Liver (tissue), 9 donors: ENCODE data around the gene XYLT1. TPM values are rescaled to one million over a fixed set of nuclear protein-coding genes. Genes with fewer than 3 reads are reported as not detected.

Experiments
- DNase-seq: peaks from one replicate; pipeline ENCODE4 v3.0.0-alpha.2; 2017; ENCODE audit warnings: low spot score
- H3K27ac ChIP-seq, 2 donors: one replicate each; pipeline ENCODE4 v1.7.0; 2013; ENCODE audit warnings: inconsistent platforms in 2 of 2, low read length in 2 of 2, control low read depth in 1 of 2, low read depth in 1 of 2, mild to moderate bottlenecking in 1 of 2
- H3K27me3 ChIP-seq, 4 donors: one replicate each; pipeline versions ENCODE4 v1.6.1 to v1.7.0; 2013; ENCODE audit warnings: low read length in 3 of 4, inconsistent platforms in 1 of 4, mild to moderate bottlenecking in 1 of 4, moderate library complexity in 1 of 4; ENCODE audit not compliant: control insufficient read depth in 4 of 4, insufficient read depth in 4 of 4
- H3K36me3 ChIP-seq, 4 donors: one replicate each; pipeline versions ENCODE4 v1.6.1 to v1.7.0; 2013; ENCODE audit warnings: low read length in 3 of 4, mild to moderate bottlenecking in 3 of 4, low read depth in 1 of 4, moderate library complexity in 1 of 4; ENCODE audit not compliant: control insufficient read depth in 4 of 4, insufficient read depth in 3 of 4
- H3K4me1 ChIP-seq, 4 donors: one replicate each; pipeline versions ENCODE4 v1.6.1 to v1.7.0; 2013; ENCODE audit warnings: low read length in 3 of 4, mild to moderate bottlenecking in 3 of 4, moderate library complexity in 1 of 4; ENCODE audit not compliant: control insufficient read depth in 4 of 4, insufficient read depth in 4 of 4
- H3K4me3 ChIP-seq, 3 donors: one replicate each; pipeline versions ENCODE4 v1.6.1 to v1.7.0; 2013; ENCODE audit warnings: low read length in 3 of 3, control low read depth in 1 of 3, low read depth in 1 of 3, mild to moderate bottlenecking in 1 of 3
- H3K9ac ChIP-seq, 2 donors: one replicate each; pipeline ENCODE4 v1.7.0; 2013; ENCODE audit warnings: low read length in 2 of 2, mild to moderate bottlenecking in 2 of 2, moderate library complexity in 2 of 2, control low read depth in 1 of 2, low read depth in 1 of 2
- H3K9me3 ChIP-seq, 4 donors: one replicate each; pipeline versions ENCODE4 v1.6.1 to v1.7.0; 2013; ENCODE audit warnings: low read length in 3 of 4; ENCODE audit not compliant: control insufficient read depth in 4 of 4
- CTCF ChIP-seq: fragments of 150-350 bp; IDR thresholded peaks from 2 replicates; pipeline ENCODE4 v1.5.1; 2017; ENCODE audit warnings: improper control_type of control experiment, low read depth, low read length; ENCODE audit not compliant: missing input control
- FOXA1 ChIP-seq: IDR thresholded peaks from 2 replicates; pipeline ENCODE4 v1.6.1; 2016; ENCODE audit warnings: antibody characterized with exemption
- GABPA ChIP-seq, 2 donors: IDR thresholded peaks in 1 of 2; conservative IDR thresholded peaks in 1 of 2; 2 replicates each; pipeline ENCODE4 v1.6.1; 2016; ENCODE audit warnings: antibody characterized with exemption in 2 of 2, mild to moderate bottlenecking in 1 of 2, moderate library complexity in 1 of 2
- HNF4A ChIP-seq, 2 donors: conservative IDR thresholded peaks; 2 replicates each; pipeline ENCODE4 v1.6.1; 2016; ENCODE audit warnings: antibody characterized with exemption in 2 of 2, mild to moderate bottlenecking in 2 of 2
- HNF4G ChIP-seq: IDR thresholded peaks from 2 replicates; pipeline ENCODE4 v1.6.1; 2016; ENCODE audit warnings: antibody characterized with exemption
- JUND ChIP-seq, 2 donors: IDR thresholded peaks; 2 replicates each; pipeline ENCODE4 v1.6.1; 2016; ENCODE audit warnings: antibody characterized with exemption in 2 of 2
- MAX ChIP-seq: IDR thresholded peaks from 2 replicates; pipeline ENCODE4 v1.6.1; 2016; ENCODE audit warnings: antibody characterized with exemption
- RAD21 ChIP-seq, 2 donors: IDR thresholded peaks; 2 replicates each; pipeline ENCODE4 v1.6.1; 2016; ENCODE audit warnings: antibody characterized with exemption in 2 of 2, mild to moderate bottlenecking in 2 of 2
- REST ChIP-seq: IDR thresholded peaks from 2 replicates; pipeline ENCODE4 v1.6.1; 2016; ENCODE audit warnings: antibody characterized with exemption, mild to moderate bottlenecking
- YY1 ChIP-seq: IDR thresholded peaks from 2 replicates; pipeline ENCODE4 v1.6.1; 2016; ENCODE audit warnings: antibody characterized with exemption, mild to moderate bottlenecking
- ZBTB33 ChIP-seq: IDR thresholded peaks from 2 replicates; pipeline ENCODE4 v1.6.1; 2016; ENCODE audit warnings: antibody characterized with exemption
- WGBS: extraction: QIAGEN DNeasy Blood & Tissue Kit; methylation state at CpG from one replicate; pipeline ENCODE4 v1.1.7; 2013; 5-methylcytosine and 5-hydroxymethylcytosine counted together
- polyA plus RNA-seq, 2 donors: library from polyadenylated mRNA; stranded (reverse) in 1 of 2; unstranded in 1 of 2; fragments of 200-250 nt in 1 of 2; fragments of >200 nt in 1 of 2; fragmentation: Nextera tagmentation in 1 of 2; extraction: Ambion mirVana in 1 of 2; gene quantifications; one replicate each; pipeline versions ENCODE4 v1.2.1 to v1.2.3, GENCODE V29; 2013 to 2015
- total RNA-seq, 2 donors: library from RNA; depleted of rRNA; stranded (reverse); fragments of >200 nt; gene quantifications; one replicate each; pipeline ENCODE4 v1.2.3, GENCODE V29; 2014
- donor health status: healthy.
- donor health status: healthy.
- donor health status: healthy.
- donor health status: healthy.
- donor health status: healthy.

Gene XYLT1
- total and polyA plus RNA-seq, 4 donors = 0.25 to 2.3 (median 0.53) TPM

- H3K27me3 ChIP-seq = no peaks in the 10 kb centered on the region
- peaks cover 0 to 2% (median 0%) of the 10 kb centered on the region in 4 donors for H3K4me1 ChIP-seq
- no peaks in the 10 kb centered on the region for H3K36me3 ChIP-seq
- WGBS = 84% methylated on average over 3 of the region's 3 CpGs
- no peak overlapping the region for H3K27ac ChIP-seq
- no peak for DNase-seq
- TF ChIP-seq FOXA1 (no peak), RAD21 (IDR thresholded peaks at IDR 0.05) (no peak)
- no peak overlapping the region for H3K4me3 ChIP-seq
- no peak overlapping the region for H3K9ac ChIP-seq
- no peaks in the 10 kb centered on the region for H3K9me3 ChIP-seq
Measured at GRCh38 chr16:17365591-17366298, 105.0 kb downstream of the XYLT1 start.

- no peak for DNase-seq
- Histone ChIP-seq H3K4me1 (peaks cover 0 to 2% (median 0%) of the 10 kb centered on the region in 4 donors), H3K4me3 (no peak overlapping the region), H3K27me3 (no peaks in the 10 kb centered on the region), H3K9ac (no peak overlapping the region), H3K27ac (no peak overlapping the region), H3K9me3 (no peaks in the 10 kb centered on the region), H3K36me3 (no peaks in the 10 kb centered on the region)
- TF ChIP-seq JUND (IDR thresholded peaks at IDR 0.05) (no peak), GABPA (IDR thresholded peaks at IDR 0.05 in 1 of 2, conservative IDR thresholded peaks at IDR 0.05 in 1 of 2) (no peak), HNF4G (no peak), YY1 (no peak), CTCF (no peak), ZBTB33 (no peak), REST (no peak), HNF4A (conservative IDR thresholded peaks at IDR 0.05) (no peak), MAX (no peak)
- WGBS = 77% methylated on average over 4 of the region's 4 CpGs
Measured at GRCh38 chr16:17365211-17365541, 105.6 kb downstream of the XYLT1 start.
